ENCODE measurements around the gene ZNF839.

DNA sequence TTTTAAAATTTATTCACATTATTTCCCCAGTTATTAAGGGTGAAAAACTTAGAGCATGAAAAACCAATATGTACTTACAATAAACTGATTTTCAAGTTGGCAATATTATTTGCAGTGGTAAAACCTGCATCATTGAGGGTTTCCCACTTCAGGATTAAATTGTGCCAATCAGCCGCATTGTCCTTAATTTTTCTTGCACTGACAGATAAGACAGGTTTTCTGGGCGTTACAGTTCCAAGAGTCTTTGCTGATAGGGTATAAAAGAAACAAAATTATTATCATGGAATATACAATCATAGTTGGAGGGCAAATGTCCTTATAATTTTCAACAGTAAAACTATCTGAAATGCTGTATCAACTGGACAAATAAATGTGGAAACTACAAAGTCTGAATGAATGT is 39.8 kb downstream of the ZNF839 start:
- TF ChIP-seq RCOR1 (IDR thresholded peaks at IDR 0.05; ENCODE audit: insufficient replicate concordance, low read length) (no peak), RFX5 (IDR thresholded peaks at IDR 0.05; ENCODE audit: low read depth, low read length) (no peak), SMC3 (IDR thresholded peaks at IDR 0.05; ENCODE audit: low read depth, low read length) (no peak), MXI1 (IDR thresholded peaks at IDR 0.05; ENCODE audit: borderline replicate concordance, low read depth, low read length) (no peak), BHLHE40 (IDR thresholded peaks at IDR 0.05; ENCODE audit: low read depth, low read length) (no peak), MAFK (IDR thresholded peaks at IDR 0.05; ENCODE audit: low read depth, low read length) (no peak), RAD21 (IDR thresholded peaks at IDR 0.05; ENCODE audit: low read length) (no peak), POLR2A (IDR thresholded peaks at IDR 0.05; ENCODE audit: low read depth, low read length) (no peak)
- TF ChIP-seq, protein P1, sequence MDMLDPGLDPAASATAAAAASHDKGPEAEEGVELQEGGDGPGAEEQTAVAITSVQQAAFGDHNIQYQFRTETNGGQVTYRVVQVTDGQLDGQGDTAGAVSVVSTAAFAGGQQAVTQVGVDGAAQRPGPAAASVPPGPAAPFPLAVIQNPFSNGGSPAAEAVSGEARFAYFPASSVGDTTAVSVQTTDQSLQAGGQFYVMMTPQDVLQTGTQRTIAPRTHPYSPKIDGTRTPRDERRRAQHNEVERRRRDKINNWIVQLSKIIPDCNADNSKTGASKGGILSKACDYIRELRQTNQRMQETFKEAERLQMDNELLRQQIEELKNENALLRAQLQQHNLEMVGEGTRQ (IDR thresholded peaks at IDR 0.05; ENCODE audit: low read depth, low read length), result no peak
- TF ChIP-seq, protein P2, sequence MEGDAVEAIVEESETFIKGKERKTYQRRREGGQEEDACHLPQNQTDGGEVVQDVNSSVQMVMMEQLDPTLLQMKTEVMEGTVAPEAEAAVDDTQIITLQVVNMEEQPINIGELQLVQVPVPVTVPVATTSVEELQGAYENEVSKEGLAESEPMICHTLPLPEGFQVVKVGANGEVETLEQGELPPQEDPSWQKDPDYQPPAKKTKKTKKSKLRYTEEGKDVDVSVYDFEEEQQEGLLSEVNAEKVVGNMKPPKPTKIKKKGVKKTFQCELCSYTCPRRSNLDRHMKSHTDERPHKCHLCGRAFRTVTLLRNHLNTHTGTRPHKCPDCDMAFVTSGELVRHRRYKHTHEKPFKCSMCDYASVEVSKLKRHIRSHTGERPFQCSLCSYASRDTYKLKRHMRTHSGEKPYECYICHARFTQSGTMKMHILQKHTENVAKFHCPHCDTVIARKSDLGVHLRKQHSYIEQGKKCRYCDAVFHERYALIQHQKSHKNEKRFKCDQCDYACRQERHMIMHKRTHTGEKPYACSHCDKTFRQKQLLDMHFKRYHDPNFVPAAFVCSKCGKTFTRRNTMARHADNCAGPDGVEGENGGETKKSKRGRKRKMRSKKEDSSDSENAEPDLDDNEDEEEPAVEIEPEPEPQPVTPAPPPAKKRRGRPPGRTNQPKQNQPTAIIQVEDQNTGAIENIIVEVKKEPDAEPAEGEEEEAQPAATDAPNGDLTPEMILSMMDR (conservative IDR thresholded peaks at IDR 0.05; ENCODE audit: low read depth, low read length), result no peak

All from IMR-90 (cell line).